ENCODE results near the gene EFHD2.

The EFHD2 gene, protein sequence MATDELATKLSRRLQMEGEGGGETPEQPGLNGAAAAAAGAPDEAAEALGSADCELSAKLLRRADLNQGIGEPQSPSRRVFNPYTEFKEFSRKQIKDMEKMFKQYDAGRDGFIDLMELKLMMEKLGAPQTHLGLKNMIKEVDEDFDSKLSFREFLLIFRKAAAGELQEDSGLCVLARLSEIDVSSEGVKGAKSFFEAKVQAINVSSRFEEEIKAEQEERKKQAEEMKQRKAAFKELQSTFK

DNA sequence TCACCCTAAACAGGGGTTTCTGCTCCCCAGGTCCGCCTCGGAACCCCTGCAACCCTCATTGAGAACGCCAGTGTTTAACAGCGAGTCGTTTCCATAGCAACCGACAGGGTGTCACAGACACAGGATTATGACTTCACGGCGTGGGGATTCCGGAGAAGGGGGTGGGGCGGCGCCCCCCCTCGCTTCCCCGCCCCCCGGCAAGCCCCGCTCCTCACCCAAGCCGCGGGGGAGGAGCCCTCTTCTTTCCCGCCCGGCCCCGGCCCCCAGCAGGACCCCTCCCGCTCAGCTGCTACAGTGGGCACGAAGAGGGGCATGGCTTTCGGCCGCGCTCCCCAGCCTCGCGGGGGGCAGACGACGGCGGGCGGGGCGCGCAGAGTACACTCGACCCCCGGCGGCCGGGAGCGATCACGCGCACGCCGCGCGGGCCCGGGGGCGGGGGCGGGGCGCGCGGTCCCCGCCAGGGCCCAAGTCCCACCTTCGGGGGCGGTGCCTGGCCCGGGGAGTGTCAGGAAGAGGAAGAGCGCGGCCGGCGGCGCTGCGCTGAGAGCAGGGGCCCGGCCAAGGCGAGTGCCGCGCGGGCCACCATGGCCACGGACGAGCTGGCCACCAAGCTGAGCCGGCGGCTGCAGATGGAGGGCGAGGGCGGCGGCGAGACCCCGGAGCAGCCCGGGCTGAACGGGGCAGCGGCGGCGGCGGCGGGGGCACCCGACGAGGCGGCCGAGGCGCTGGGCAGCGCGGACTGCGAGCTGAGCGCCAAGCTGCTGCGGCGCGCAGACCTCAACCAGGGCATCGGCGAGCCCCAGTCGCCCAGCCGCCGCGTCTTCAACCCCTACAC is at the start of gene EFHD2:
TSS of gene EFHD2 (plus strand) at position 501 of the 835 bp plus-strand sequence. CDS start at position 585, 84 bp downstream.
- TF ChIP-seq, protein P1, sequence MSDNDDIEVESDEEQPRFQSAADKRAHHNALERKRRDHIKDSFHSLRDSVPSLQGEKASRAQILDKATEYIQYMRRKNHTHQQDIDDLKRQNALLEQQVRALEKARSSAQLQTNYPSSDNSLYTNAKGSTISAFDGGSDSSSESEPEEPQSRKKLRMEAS (IDR thresholded peaks at IDR 0.05; ENCODE audit: low read depth, low read length): no peak
- TF ChIP-seq MYC (IDR thresholded peaks at IDR 0.05; ENCODE audit: low read depth, low read length) (no peak; the same call in 1 of the 2 replicates), POLR2A (IDR thresholded peaks at IDR 0.05; ENCODE audit: extremely low read depth, insufficient read length) (peak; percentile 78)
- TF ChIP-seq, protein P2, sequence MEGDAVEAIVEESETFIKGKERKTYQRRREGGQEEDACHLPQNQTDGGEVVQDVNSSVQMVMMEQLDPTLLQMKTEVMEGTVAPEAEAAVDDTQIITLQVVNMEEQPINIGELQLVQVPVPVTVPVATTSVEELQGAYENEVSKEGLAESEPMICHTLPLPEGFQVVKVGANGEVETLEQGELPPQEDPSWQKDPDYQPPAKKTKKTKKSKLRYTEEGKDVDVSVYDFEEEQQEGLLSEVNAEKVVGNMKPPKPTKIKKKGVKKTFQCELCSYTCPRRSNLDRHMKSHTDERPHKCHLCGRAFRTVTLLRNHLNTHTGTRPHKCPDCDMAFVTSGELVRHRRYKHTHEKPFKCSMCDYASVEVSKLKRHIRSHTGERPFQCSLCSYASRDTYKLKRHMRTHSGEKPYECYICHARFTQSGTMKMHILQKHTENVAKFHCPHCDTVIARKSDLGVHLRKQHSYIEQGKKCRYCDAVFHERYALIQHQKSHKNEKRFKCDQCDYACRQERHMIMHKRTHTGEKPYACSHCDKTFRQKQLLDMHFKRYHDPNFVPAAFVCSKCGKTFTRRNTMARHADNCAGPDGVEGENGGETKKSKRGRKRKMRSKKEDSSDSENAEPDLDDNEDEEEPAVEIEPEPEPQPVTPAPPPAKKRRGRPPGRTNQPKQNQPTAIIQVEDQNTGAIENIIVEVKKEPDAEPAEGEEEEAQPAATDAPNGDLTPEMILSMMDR (IDR thresholded peaks at IDR 0.05; ENCODE audit: low read depth, low read length): no peak
- peak; percentile 85 for DNase-seq (ENCODE audit: low read depth)
- peak within 1 kb of the TSS; percentile 87 for H3K4me3 ChIP-seq (ENCODE audit: low read depth, low read length)

DNA sequence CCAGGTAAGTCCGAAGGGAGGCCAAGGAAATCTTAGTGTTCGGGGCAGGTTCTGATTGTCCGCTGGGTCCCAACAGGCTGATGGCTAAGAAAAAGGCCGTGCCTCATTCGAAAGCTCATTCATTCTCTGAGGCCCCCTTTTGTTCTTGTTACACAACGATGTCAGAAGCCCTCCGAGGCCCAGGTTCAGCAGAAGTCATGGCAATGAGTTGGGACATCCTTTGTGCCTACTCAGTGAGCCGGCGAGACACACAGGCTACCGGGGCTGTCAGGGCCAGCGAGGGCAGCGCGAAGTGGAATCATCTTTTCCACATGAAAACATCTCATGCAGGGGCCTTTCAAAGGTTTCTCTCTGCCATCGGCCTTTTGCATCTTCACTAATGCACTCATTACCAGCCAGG is 49.0 kb upstream of the EFHD2 start:
- H3K4me3 ChIP-seq (ENCODE audit: low read depth, low read length): no peak overlapping the region
- TF ChIP-seq, protein P1 (IDR thresholded peaks at IDR 0.05; ENCODE audit: low read depth, low read length): no peak
- TF ChIP-seq POLR2A (IDR thresholded peaks at IDR 0.05; ENCODE audit: extremely low read depth, insufficient read length): no peak
- no peak for DNase-seq (ENCODE audit: low read depth)

DNA sequence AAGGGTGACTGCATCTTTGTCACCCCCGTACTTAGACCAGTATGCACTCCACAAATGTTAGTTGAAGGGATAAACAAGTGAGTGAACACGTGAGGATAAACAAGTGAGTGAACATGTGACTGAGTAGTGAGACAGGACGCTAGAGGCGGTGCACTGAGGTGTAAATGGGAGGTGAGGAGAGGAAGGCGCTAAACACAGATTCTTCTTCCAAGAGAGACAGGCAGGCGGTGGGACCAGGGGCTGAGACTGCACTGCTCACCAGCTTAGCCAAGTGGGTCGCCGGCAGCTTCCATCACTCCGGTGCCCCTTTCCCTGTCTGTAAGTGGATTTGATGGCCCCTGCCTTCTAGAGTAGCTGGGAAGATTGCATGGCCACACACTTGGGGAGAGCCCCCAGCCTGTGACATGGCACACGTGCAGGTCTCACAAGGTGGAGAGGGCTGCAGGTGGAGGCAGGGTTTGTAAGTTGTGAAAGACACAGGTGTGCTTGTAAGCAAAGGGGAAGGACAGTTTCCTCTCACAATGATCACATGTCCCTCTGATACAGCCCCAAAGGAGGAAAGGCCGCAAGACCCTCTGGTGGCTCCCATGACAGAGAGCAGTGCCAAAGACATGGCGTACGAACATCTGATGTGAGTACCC is 47.5 kb upstream of the EFHD2 start:
- no peak overlapping the region for H3K4me3 ChIP-seq (ENCODE audit: low read depth, low read length)
- no peak for TF ChIP-seq POLR2A (IDR thresholded peaks at IDR 0.05; ENCODE audit: extremely low read depth, insufficient read length)
- no peak for TF ChIP-seq MYC (IDR thresholded peaks at IDR 0.05; ENCODE audit: low read depth, low read length)
- TF ChIP-seq, protein P2 (IDR thresholded peaks at IDR 0.05; ENCODE audit: low read depth, low read length): no peak
- TF ChIP-seq, protein P1 (IDR thresholded peaks at IDR 0.05; ENCODE audit: low read depth, low read length): no peak
- no peak for DNase-seq (ENCODE audit: low read depth)

DNA sequence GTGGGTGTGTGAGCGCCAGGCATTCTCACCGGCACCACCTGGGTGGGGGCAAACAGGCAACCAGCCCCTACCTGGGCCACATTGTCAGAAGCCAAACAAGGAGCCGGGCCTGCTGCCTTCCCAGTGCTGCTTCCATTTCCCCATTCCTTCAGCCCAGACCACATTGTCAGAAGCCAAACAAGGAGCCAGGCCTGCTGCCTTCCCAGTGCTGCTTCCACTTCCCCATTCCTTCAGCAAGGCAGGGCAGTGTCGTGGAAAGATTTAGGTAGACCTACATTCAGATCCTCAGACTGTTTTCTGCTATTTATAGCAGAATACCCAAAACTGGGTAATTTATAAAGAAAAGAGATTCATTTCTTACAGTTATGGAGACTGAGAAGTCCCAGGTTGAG is 47.0 kb upstream of the EFHD2 start:
- no peak overlapping the region for H3K4me3 ChIP-seq (ENCODE audit: low read depth, low read length)
- no peak for DNase-seq (ENCODE audit: low read depth)
- no peak for TF ChIP-seq POLR2A (IDR thresholded peaks at IDR 0.05; ENCODE audit: extremely low read depth, insufficient read length)
- no peak for TF ChIP-seq MYC (IDR thresholded peaks at IDR 0.05; ENCODE audit: low read depth, low read length)
- TF ChIP-seq, protein P1 (IDR thresholded peaks at IDR 0.05; ENCODE audit: low read depth, low read length): no peak
- TF ChIP-seq, protein P2 (IDR thresholded peaks at IDR 0.05; ENCODE audit: low read depth, low read length): no peak

DNA sequence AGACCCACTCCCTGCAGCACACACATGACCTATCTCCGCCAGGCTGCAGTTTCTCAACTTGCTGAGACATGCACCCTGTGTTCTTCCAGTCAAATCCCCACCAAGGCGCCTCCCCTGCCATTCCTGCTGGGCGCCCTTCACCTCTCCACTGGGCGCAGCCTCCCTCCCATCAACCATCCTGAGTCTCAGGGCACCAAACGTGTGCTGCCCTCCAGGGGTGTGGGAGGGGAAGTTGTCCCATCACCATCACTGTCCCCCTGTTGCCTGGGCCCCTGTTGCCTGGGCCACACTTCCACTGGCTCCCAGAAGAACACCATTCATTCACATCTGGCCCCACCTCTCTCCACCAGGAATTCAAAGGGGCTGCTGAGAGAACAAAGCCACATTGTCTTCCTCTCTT is 44.9 kb upstream of the EFHD2 start:
- no peak for TF ChIP-seq MYC (IDR thresholded peaks at IDR 0.05; ENCODE audit: low read depth, low read length)
- TF ChIP-seq, protein P2 (IDR thresholded peaks at IDR 0.05; ENCODE audit: low read depth, low read length): peak; percentile 15
- DNase-seq (ENCODE audit: low read depth): no peak

DNA sequence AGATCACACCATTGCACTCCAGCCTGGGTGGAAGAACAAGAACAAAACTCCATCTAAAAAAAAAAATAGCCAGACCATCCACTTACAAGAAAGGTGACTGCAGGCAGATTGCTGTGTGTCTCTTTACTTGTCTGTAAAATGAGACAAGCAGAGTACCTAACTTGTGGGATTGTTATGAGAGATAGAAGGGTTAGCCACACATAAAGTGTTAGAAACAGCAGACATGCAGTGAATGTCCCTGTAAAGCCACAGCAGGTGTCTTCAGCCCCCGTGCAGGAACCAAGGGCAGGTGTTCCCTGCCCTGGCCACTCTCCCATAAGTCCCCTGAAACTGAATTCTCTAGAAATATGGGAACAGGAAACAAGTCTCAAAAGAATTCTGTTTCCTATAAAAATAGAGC is 40.8 kb upstream of the EFHD2 start:
- TF ChIP-seq, protein P2 (IDR thresholded peaks at IDR 0.05; ENCODE audit: low read depth, low read length): no peak
- no peak for TF ChIP-seq MYC (IDR thresholded peaks at IDR 0.05; ENCODE audit: low read depth, low read length)
- TF ChIP-seq, protein P1 (IDR thresholded peaks at IDR 0.05; ENCODE audit: low read depth, low read length): no peak
- TF ChIP-seq POLR2A (IDR thresholded peaks at IDR 0.05; ENCODE audit: extremely low read depth, insufficient read length): no peak
- DNase-seq (ENCODE audit: low read depth): no peak
- no peak overlapping the region for H3K4me3 ChIP-seq (ENCODE audit: low read depth, low read length)

More for the DNA sequence above, 44.9 kb upstream of the EFHD2 start:
- no peak overlapping the region for H3K4me3 ChIP-seq (ENCODE audit: low read depth, low read length)
